ENCODE results near the gene FAN1.

GRCh38 chr15:30962079-30962478 is 58.4 kb downstream of the FAN1 start:
- no peak for TF ChIP-seq ZNF362 (CRISPR knock-in tag; IDR thresholded peaks at IDR 0.05; ENCODE audit: borderline replicate concordance)
- no peak for TF ChIP-seq MXI1 (IDR thresholded peaks at IDR 0.05; ENCODE audit: borderline replicate concordance, low read depth, low read length)
- no peak for TF ChIP-seq HMGXB3 (CRISPR knock-in tag; IDR thresholded peaks at IDR 0.05; ENCODE audit: borderline replicate concordance)
- TF ChIP-seq ZFX (CRISPR knock-in tag; IDR thresholded peaks at IDR 0.05; ENCODE audit: low read depth) = no peak
- TF ChIP-seq CTCF (CRISPR knock-in tag; IDR thresholded peaks at IDR 0.05) = no peak
- TF ChIP-seq POLR2G (IDR thresholded peaks at IDR 0.05; ENCODE audit: low read depth, low read length) = no peak
- no peak for TF ChIP-seq EZH2 (conservative IDR thresholded peaks at IDR 0.05; ENCODE audit: low read depth, low read length)
- TF ChIP-seq HIC2 (CRISPR knock-in tag; IDR thresholded peaks at IDR 0.05; ENCODE audit: low read depth) = no peak
- no peak for TF ChIP-seq SIN3A (IDR thresholded peaks at IDR 0.05; ENCODE audit: borderline replicate concordance, low read depth, low read length)
- TF ChIP-seq ZNF512 (CRISPR knock-in tag; IDR thresholded peaks at IDR 0.05) = no peak
- no peak for TF ChIP-seq EP300 (IDR thresholded peaks at IDR 0.05; ENCODE audit: low read depth in 2 of 2, low read length in 2 of 2)
- no peak for TF ChIP-seq EP300 (CRISPR knock-in tag; IDR thresholded peaks at IDR 0.05; ENCODE audit: borderline replicate concordance)
